GF-D8 (cell line): ENCODE data around the gene FLRT2.

Experiments
- DNase-seq: peaks from one replicate; lab custom pipeline; 2025; lab: John Stamatoyannopoulos, UW

FLRT2 gene

GRCh38 chr14:85596562-85596961, 66.6 kb downstream of the FLRT2 start:
- DNase-seq = no peak

- no peak for DNase-seq
These were observed 67.8 kb downstream of the FLRT2 start for GRCh38 chr14:85597701-85598100.

GRCh38 chr14:85599939-85600338, 70.0 kb downstream of the FLRT2 start:
- no peak for DNase-seq

- no peak for DNase-seq
These were observed 71.3 kb downstream of the FLRT2 start for GRCh38 chr14:85601246-85601645.

- no peak for DNase-seq
These were observed 71.7 kb downstream of the FLRT2 start for GRCh38 chr14:85601690-85602089.

GRCh38 chr14:85602345-85602744, 72.4 kb downstream of the FLRT2 start:
- DNase-seq = no peak

GRCh38 chr14:85604021-85604420, 74.1 kb downstream of the FLRT2 start:
- DNase-seq = no peak

- no peak for DNase-seq
These were observed 74.8 kb downstream of the FLRT2 start for GRCh38 chr14:85604714-85605113.

GRCh38 chr14:85607651-85608081, 77.7 kb downstream of the FLRT2 start:
- DNase-seq = no peak

GRCh38 chr14:85613496-85613895, 83.6 kb downstream of the FLRT2 start:
- DNase-seq = no peak

- DNase-seq = no peak
These were observed 86.5 kb downstream of the FLRT2 start for GRCh38 chr14:85616386-85616885.

- DNase-seq = no peak
These were observed 86.9 kb downstream of the FLRT2 start for GRCh38 chr14:85616886-85617285.

- DNase-seq = no peak
These were observed 87.8 kb downstream of the FLRT2 start for GRCh38 chr14:85617791-85618190.

- DNase-seq = no peak
These were observed 88.4 kb downstream of the FLRT2 start for GRCh38 chr14:85618390-85618789.

- DNase-seq = no peak
These were observed 89.0 kb downstream of the FLRT2 start for GRCh38 chr14:85618978-85619377.

GRCh38 chr14:85619851-85620250, 89.9 kb downstream of the FLRT2 start:
- DNase-seq = no peak

GRCh38 chr14:85620947-85621346, 91.0 kb downstream of the FLRT2 start:
- no peak for DNase-seq

GRCh38 chr14:85622106-85622505, 92.2 kb downstream of the FLRT2 start:
- DNase-seq = no peak

GRCh38 chr14:85622986-85623685, 93.2 kb downstream of the FLRT2 start:
- DNase-seq = no peak

GRCh38 chr14:85625925-85626585, 96.1 kb downstream of the FLRT2 start:
- no peak for DNase-seq

GRCh38 chr14:85634205-85634604, 104.3 kb downstream of the FLRT2 start:
- no peak for DNase-seq

- no peak for DNase-seq
These were observed 114.3 kb downstream of the FLRT2 start for GRCh38 chr14:85644211-85644610.

- DNase-seq = no peak
These were observed 123.1 kb downstream of the FLRT2 start for GRCh38 chr14:85653029-85653428.
